Spleen (tissue), 7 donors: ENCODE measurements around the gene GOLGA8A.

ENCODE experiments used
- CTCF ChIP-seq, 11 experiments: fragments of 200-600 bp in 7 of 11; fragments of 450-650 bp in 4 of 11; sonication (generic) in 4 of 11; IDR thresholded peaks in 8 of 11; conservative IDR thresholded peaks in 3 of 11; 1 replicate in 7 of 11; 2 replicates in 4 of 11; pipeline versions ENCODE4 v1.4.0 to v1.8.0; 2016 to 2021; ENCODE audit warnings: antibody characterized with exemption in 11 of 11, inconsistent platforms in 4 of 11, mild to moderate bottlenecking in 1 of 11
- POLR2A ChIP-seq, 3 donors: fragments of 450-650 bp; IDR thresholded peaks; one replicate each; pipeline ENCODE4 v1.5.1; 2017; ENCODE audit warnings: antibody characterized with exemption in 3 of 3, mild to moderate bottlenecking in 1 of 3
- donor health status: DM: no; HTN: no; CAD: no; lungs with moderate emphysema.
- donor health status: DM: no; HTN: no; CAD: no.
- donor health status: DM: no; HTN: no; CAD: no.

- TF ChIP-seq POLR2A (IDR thresholded peaks at IDR 0.05): no peak
- no peak for TF ChIP-seq CTCF (IDR thresholded peaks at IDR 0.05 in 8 of 11, conservative IDR thresholded peaks at IDR 0.05 in 3 of 11)
These were observed 1.9 kb downstream of the GOLGA8A start for GRCh38 chr15:34435658-34436057.
